ENCODE results near the gene SHISA6.

Gene SHISA6

GRCh38 chr17:11328770-11329169 lies 87.8 kb downstream of the SHISA6 start:
- no peak for TF ChIP-seq CTCF (IDR thresholded peaks at IDR 0.05; ENCODE audit: extremely low read depth, insufficient read depth, missing control alignments)
- in situ Hi-C loops (cut with MboI; ENCODE audit: low pct_unique_long_range_greater_than_20kb, low sequenced_read_pairs, unreplicated experiment), result no loop called here
- DNase-seq (ENCODE audit: low spot score), result no peak

GRCh38 chr17:11330006-11330405 lies 89.0 kb downstream of the SHISA6 start:
- in situ Hi-C loops (cut with MboI; ENCODE audit: low pct_unique_long_range_greater_than_20kb, low sequenced_read_pairs, unreplicated experiment), result no loop called here
- TF ChIP-seq CTCF (IDR thresholded peaks at IDR 0.05; ENCODE audit: extremely low read depth, insufficient read depth, missing control alignments), result no peak
- no peak for DNase-seq (ENCODE audit: low spot score)

GRCh38 chr17:11330826-11331225 lies 89.8 kb downstream of the SHISA6 start:
- in situ Hi-C loops (cut with MboI; ENCODE audit: low pct_unique_long_range_greater_than_20kb, low sequenced_read_pairs, unreplicated experiment), result no loop called here
- TF ChIP-seq CTCF (IDR thresholded peaks at IDR 0.05; ENCODE audit: extremely low read depth, insufficient read depth, missing control alignments), result no peak
- DNase-seq (ENCODE audit: low spot score), result no peak

GRCh38 chr17:11331547-11332513 lies 90.8 kb downstream of the SHISA6 start:
- no peak for TF ChIP-seq CTCF (IDR thresholded peaks at IDR 0.05; ENCODE audit: extremely low read depth, insufficient read depth, missing control alignments)
- no peak for DNase-seq (ENCODE audit: low spot score)

GRCh38 chr17:11332706-11333105 lies 91.7 kb downstream of the SHISA6 start:
- TF ChIP-seq CTCF (IDR thresholded peaks at IDR 0.05; ENCODE audit: extremely low read depth, insufficient read depth, missing control alignments), result no peak
- DNase-seq (ENCODE audit: low spot score), result no peak
- in situ Hi-C loops (cut with MboI; ENCODE audit: low pct_unique_long_range_greater_than_20kb, low sequenced_read_pairs, unreplicated experiment), result no loop called here

More at GRCh38 chr17:11331547-11332513, 90.8 kb downstream of the SHISA6 start:
- in situ Hi-C loops (cut with MboI; ENCODE audit: low pct_unique_long_range_greater_than_20kb, low sequenced_read_pairs, unreplicated experiment), result no loop called here

GRCh38 chr17:11334493-11334892 lies 93.5 kb downstream of the SHISA6 start:
- in situ Hi-C loops (cut with MboI; ENCODE audit: low pct_unique_long_range_greater_than_20kb, low sequenced_read_pairs, unreplicated experiment), result no loop called here

More at GRCh38 chr17:11334493-11334892, 93.5 kb downstream of the SHISA6 start:
- no peak for DNase-seq (ENCODE audit: low spot score)
- TF ChIP-seq CTCF (IDR thresholded peaks at IDR 0.05; ENCODE audit: extremely low read depth, insufficient read depth, missing control alignments), result no peak
